BJ (cell line): Measurements from ENCODE around the gene SEMA4C. TPM values are rescaled to one million over a fixed set of nuclear protein-coding genes. Genes with fewer than 3 reads are reported as not detected.

Experiments used
- CTCF ChIA-PET: fragments of 350-600 bp; formaldehyde crosslinking; extraction: SDS; loops from one replicate; lab custom pipeline; 2021; ENCODE audit warnings: antibody characterized with exemption, inconsistent platforms; lab: Yijun Ruan, JAX
- POLR2A ChIA-PET: fragments of 300-600 bp; sonication (Branson Sonifier 250); formaldehyde crosslinking; extraction: SDS; loops from one replicate; lab custom pipeline; 2021; ENCODE audit warnings: antibody characterized with exemption; lab: Charles Lee
- DNase-seq: peaks from one replicate; pipeline ENCODE4 v3.0.0-alpha.2; 2011; ENCODE audit warnings: low read depth
- H3K27me3 ChIP-seq: 2 replicates; pipeline ENCODE4 v1.6.0; 2011; ENCODE audit warnings: low read length; ENCODE audit not compliant: control insufficient read depth, insufficient read depth
- H3K36me3 ChIP-seq: 2 replicates; pipeline ENCODE4 v1.5.1; 2011; ENCODE audit warnings: low read length; ENCODE audit not compliant: control insufficient read depth, insufficient read depth
- H3K4me3 ChIP-seq: 2 replicates; pipeline ENCODE4 v1.5.1; 2011; ENCODE audit warnings: low read depth, mild to moderate bottlenecking, control low read depth, low read length
- polyA minus RNA-seq: library from RNA; depleted of rRNA, polyadenylated mRNA; stranded (reverse); fragments of >200 nt; gene quantifications from 2 replicates; pipeline ENCODE4 v1.2.3, GENCODE V29; 2011; rRNA and poly(A)+ RNA removed
- polyA plus RNA-seq: library from polyadenylated mRNA; depleted of rRNA; stranded (reverse); fragments of >200 nt; gene quantifications from 2 replicates; pipeline ENCODE4 v1.2.3, GENCODE V29; 2011; rRNA removed
- TF ChIP-seq, protein P1 (sequence below): IDR thresholded peaks from 2 replicates; pipeline ENCODE4 v1.5.1; 2011; ENCODE audit warnings: low read depth, mild to moderate bottlenecking, control low read depth, inconsistent platforms, low read length, moderate library complexity; ENCODE audit not compliant: insufficient read depth

The SEMA4C gene, protein sequence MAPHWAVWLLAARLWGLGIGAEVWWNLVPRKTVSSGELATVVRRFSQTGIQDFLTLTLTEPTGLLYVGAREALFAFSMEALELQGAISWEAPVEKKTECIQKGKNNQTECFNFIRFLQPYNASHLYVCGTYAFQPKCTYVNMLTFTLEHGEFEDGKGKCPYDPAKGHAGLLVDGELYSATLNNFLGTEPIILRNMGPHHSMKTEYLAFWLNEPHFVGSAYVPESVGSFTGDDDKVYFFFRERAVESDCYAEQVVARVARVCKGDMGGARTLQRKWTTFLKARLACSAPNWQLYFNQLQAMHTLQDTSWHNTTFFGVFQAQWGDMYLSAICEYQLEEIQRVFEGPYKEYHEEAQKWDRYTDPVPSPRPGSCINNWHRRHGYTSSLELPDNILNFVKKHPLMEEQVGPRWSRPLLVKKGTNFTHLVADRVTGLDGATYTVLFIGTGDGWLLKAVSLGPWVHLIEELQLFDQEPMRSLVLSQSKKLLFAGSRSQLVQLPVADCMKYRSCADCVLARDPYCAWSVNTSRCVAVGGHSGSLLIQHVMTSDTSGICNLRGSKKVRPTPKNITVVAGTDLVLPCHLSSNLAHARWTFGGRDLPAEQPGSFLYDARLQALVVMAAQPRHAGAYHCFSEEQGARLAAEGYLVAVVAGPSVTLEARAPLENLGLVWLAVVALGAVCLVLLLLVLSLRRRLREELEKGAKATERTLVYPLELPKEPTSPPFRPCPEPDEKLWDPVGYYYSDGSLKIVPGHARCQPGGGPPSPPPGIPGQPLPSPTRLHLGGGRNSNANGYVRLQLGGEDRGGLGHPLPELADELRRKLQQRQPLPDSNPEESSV
- polyA plus RNA-seq (16.4 and 29.7 TPM in 2 replicates), polyA minus RNA-seq (20.4 and 24.4 TPM in 2 replicates)

DNA sequence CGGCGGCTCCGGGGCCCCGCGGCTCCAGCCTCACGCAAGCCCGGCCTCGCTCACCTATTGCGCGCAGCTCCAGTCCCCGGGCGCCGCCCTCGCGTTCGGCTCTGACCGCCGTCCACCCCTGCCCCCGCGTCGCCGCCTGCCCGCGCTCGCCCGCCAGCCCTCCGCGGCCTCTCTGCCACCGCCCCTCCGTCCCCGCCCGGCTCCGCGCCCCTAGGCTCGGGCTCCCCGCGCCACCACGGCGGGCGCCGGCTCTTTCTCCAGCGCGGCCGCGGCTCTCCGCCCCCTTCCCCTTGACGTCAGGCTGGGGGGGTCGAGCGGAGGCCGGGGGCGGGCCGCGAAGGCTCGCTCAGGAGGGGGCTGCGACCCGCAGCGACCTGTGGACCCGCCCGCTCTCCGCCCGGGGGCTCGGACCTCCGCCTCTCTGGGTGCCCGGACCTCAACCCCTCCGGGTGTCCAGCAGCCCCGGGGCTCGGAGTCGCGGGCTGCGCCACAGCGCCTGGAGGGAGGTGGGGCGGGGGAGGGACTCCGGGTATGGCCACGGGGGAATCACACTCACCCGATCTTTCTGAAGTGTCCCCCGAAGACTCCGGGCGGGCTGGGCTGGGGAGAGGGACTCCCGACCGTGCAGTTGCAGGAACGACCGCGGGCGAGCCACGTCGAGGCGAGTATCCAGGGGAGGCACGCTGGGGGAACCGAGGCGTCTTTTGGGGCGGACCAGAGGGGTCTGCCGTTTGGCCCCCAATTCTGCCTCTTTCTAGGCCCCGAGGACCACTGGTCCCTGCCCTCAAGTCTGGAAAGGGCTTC, at the start of gene SEMA4C:
TSS of gene SEMA4C (minus strand) at position 259 of the 804 bp plus-strand sequence. CDS start 2,194 bp downstream, outside the sequence.
- ChIA-PET CTCF (interaction anchor here (0.8 to 2.2 kb wide), 4 partner anchors 12 to 93 kb away, joined by 3 to 18 read pairs (median 12); partner anchors contain the start of gene ANKRD39), POLR2A (no interaction called here)
- Histone ChIP-seq H3K4me3 (peak within 1 kb of the TSS; percentile 95), H3K27me3 (peaks cover 2% of the 10 kb centered on the region; the same call in 1 of the 2 replicates), H3K36me3 (peaks cover 16% of the 10 kb centered on the region)
- DNase-seq: no peak
- TF ChIP-seq, protein P1, sequence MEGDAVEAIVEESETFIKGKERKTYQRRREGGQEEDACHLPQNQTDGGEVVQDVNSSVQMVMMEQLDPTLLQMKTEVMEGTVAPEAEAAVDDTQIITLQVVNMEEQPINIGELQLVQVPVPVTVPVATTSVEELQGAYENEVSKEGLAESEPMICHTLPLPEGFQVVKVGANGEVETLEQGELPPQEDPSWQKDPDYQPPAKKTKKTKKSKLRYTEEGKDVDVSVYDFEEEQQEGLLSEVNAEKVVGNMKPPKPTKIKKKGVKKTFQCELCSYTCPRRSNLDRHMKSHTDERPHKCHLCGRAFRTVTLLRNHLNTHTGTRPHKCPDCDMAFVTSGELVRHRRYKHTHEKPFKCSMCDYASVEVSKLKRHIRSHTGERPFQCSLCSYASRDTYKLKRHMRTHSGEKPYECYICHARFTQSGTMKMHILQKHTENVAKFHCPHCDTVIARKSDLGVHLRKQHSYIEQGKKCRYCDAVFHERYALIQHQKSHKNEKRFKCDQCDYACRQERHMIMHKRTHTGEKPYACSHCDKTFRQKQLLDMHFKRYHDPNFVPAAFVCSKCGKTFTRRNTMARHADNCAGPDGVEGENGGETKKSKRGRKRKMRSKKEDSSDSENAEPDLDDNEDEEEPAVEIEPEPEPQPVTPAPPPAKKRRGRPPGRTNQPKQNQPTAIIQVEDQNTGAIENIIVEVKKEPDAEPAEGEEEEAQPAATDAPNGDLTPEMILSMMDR: no peak

DNA sequence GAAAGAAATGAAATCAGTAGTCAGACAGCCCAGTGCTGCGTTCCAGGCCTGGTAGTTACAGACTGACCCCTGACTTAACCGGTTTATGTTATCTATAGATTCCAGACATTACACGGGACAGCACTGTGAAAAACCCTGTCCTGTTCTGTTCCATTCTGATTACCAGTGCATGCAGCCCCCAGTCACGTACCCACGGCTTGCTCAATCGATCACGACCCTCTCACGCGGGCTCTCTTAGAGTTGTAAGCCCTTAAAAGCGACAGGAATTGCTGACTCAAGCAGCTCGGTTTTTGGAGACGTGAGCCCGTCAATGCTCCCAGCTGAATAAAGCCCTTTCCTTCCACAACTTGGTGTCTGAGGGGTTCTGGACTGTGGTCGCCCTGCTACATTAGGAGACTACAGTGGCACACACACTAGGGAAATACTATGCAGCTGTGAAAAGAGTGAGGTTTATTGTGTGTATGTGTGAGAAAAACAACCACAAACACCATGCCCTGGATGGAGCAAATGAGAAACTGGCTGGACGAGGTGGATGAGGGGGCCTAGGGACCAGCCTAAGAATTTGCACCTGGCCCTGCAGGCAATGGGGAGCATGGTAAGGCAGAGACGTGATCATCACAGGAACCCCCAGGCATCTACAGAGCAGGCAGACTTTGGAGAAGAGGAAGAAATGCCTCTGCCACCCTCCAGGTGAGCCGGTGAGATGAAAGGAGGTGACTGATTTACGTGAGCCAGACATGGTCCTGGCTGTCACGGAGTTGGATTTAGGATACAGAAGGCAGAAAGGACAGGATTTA, 49.1 kb upstream of the SEMA4C start:
- Histone ChIP-seq H3K4me3 (no peak overlapping the region), H3K36me3 (no peaks in the 10 kb centered on the region), H3K27me3 (peaks cover 3% of the 10 kb centered on the region)
- CTCF ChIA-PET: no interaction called here
- POLR2A ChIA-PET: no interaction called here
- DNase-seq: no peak
- TF ChIP-seq, protein P1: no peak

DNA sequence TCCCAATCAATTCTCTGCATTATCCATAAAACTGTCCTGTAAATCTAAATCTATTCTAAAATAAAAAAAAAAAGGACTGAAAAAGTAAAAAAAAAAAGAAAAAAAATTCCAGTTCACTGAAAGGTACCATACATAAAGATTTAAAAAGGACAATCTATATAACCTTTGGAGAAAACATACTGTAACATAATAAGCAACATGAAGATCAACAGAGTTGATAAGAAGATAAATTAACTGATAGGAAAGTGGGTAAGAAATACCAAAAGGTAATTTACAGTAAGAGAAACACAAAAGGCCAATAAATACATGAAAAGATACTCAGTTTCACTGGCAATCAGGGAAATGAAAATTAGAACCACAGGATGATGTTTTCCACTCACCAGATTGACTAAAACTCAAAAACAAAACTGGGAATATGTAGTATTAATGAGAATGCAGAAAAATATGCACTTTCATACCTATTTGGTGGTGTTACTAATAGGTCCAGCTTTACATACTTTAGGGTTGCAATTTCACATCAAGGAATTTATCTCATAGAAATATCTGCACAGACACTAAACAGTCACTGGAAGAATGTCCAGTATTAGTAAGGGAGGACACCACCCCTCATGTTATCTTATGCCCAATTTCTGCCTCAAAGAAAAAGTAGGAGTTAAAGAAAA, 48.3 kb upstream of the SEMA4C start:
- CTCF ChIA-PET: interaction anchor here (1.8 kb wide), 1 partner anchor 60 kb away, joined by 6 read pairs; the partner anchor contains the start of gene ANKRD39
- no peak overlapping the region for H3K4me3 ChIP-seq
- no peaks in the 10 kb centered on the region for H3K36me3 ChIP-seq
- peaks cover 4% of the 10 kb centered on the region for H3K27me3 ChIP-seq
- POLR2A ChIA-PET: no interaction called here
- DNase-seq: no peak
- TF ChIP-seq, protein P1: no peak
